GM18867 (cell line): ENCODE data around the gene HCRT.
A peak's percentile ranks its signal among the peaks of the same experiment; 100 is the strongest.
"Not testable (repeated sequence)": the region's sequence is repeated elsewhere in the genome, so short reads cannot be mapped to it uniquely, and the experiment has no call there.

Source experiments
- ATAC-seq: cut with Tn5 transposase; IDR thresholded peaks from one replicate; pipeline ENCODE4 v1.9.1; 2021; ENCODE audit warnings: mild to moderate bottlenecking, moderate library complexity; ENCODE audit not compliant: unreplicated experiment

HCRT gene

GRCh38 chr17:42198897-42199296, 13.6 kb upstream of the HCRT start:
- no peak for ATAC-seq

- no peak for ATAC-seq
Observed at GRCh38 chr17:42197564-42198156, 12.4 kb upstream of the HCRT start.

GRCh38 chr17:42193969-42194899, 9.0 kb upstream of the HCRT start, which contains the start of gene GHDC:
Gene GHDC (minus strand): TSS chr17:42194494. CDS start chr17:42193581, 913 bp downstream.
- peak; percentile 91 for ATAC-seq

GRCh38 chr17:42193216-42193968, 8.1 kb upstream of the HCRT start:
- no peak for ATAC-seq

- ATAC-seq: no peak
Observed at GRCh38 chr17:42192189-42193126, 7.2 kb upstream of the HCRT start.

- ATAC-seq: no peak
Observed at GRCh38 chr17:42191275-42191608, 6.0 kb upstream of the HCRT start.

- no peak for ATAC-seq
Observed at GRCh38 chr17:42190491-42191274, 5.4 kb upstream of the HCRT start.

GRCh38 chr17:42189651-42189965, 4.4 kb upstream of the HCRT start:
- no peak for ATAC-seq

- ATAC-seq: no peak
Observed at GRCh38 chr17:42188749-42189650, 3.7 kb upstream of the HCRT start.

GRCh38 chr17:42187833-42188232, 2.6 kb upstream of the HCRT start:
- no peak for ATAC-seq

GRCh38 chr17:42186191-42186590, 939 bp upstream of the HCRT start:
- not testable (repeated sequence) for ATAC-seq

GRCh38 chr17:42185621-42185930, 324 bp upstream of the HCRT start:
- ATAC-seq: no peak

- peak; percentile 63 for ATAC-seq
Observed at GRCh38 chr17:42183741-42184711, 1.2 kb downstream of the HCRT start.

- no peak for ATAC-seq
Observed at GRCh38 chr17:42182927-42183734, 2.1 kb downstream of the HCRT start.

- no peak for ATAC-seq
Observed at GRCh38 chr17:42181851-42182207, 3.4 kb downstream of the HCRT start.

GRCh38 chr17:42180922-42181850, 4.1 kb downstream of the HCRT start, which contains the start of gene KCNH4:
Gene KCNH4 (minus strand): TSS chr17:42181142. CDS start chr17:42180945, 197 bp downstream.
- ATAC-seq: peak; percentile 51
